HepG2 (cell line): ENCODE results near the gene UGT1A4. TPM values are rescaled to one million over a fixed set of nuclear protein-coding genes. Genes with fewer than 3 reads are reported as not detected.

Experiments used
- ATAC-seq: fragments of 200-7000 bp; cut with Tn5 transposase; 3 replicates; pipeline ENCODE4 v1.9.1; 2020; ENCODE audit warnings: mild to moderate bottlenecking, moderate library complexity
- BruUV-seq: library from RNA; stranded (reverse); fragments of 400-500 nt; replicated peaks from 2 replicates; lab custom pipeline; 2021; lab: Mats Ljungman, UMichigan
- CTCF ChIA-PET: fragments of 300-600 bp; formaldehyde crosslinking; extraction: SDS; loops from one replicate; lab custom pipeline; 2021; ENCODE audit warnings: low total read pairs, inconsistent platforms, low intra/inter-chr PET ratio; lab: Yijun Ruan, JAX
- POLR2A ChIA-PET: fragments of 350-600 bp; sonication (Branson Sonifier 250); formaldehyde crosslinking; loops from one replicate; lab custom pipeline; 2020; ENCODE audit warnings: antibody characterized with exemption, inconsistent platforms; lab: Yijun Ruan, JAX
- DNase-seq: peaks from one replicate; pipeline ENCODE4 v3.0.0-alpha.2; 2015; ENCODE audit warnings: low spot score
- FAIRE-seq: peaks from 3 replicates; lab custom pipeline; 2011; peaks lifted over from hg19 to GRCh38; lab: Jason Lieb, UNC
- H2AFZ ChIP-seq: one replicate; pipeline ENCODE4 v1.6.1; 2011; ENCODE audit warnings: low read length, inconsistent platforms
- H3K27ac ChIP-seq: fragments of 300-600 bp; 3 replicates; pipeline ENCODE4 v1.8.0; 2011; ENCODE audit warnings: mixed run types, mild to moderate bottlenecking, mixed read lengths, low read length, inconsistent platforms; ENCODE audit not compliant: insufficient read depth; ENCODE audit errors: extremely low read length
- H3K27me3 ChIP-seq, 2 experiments: fragments of 200-600 bp in 1 of 2; 2 replicates in 1 of 2; 3 replicates in 1 of 2; pipeline versions ENCODE4 v1.6.0 to v1.8.0; 2011; ENCODE audit warnings: low read length in 2 of 2, mild to moderate bottlenecking in 2 of 2, moderate library complexity in 2 of 2, inconsistent platforms in 1 of 2; ENCODE audit not compliant: insufficient read depth in 2 of 2, control insufficient read depth in 1 of 2
- H3K36me3 ChIP-seq, 2 experiments: fragments of 200-600 bp in 1 of 2; replicated peaks in 1 of 2; 2 replicates in 1 of 2; 3 replicates in 1 of 2; pipeline versions ENCODE4 v1.5.1 to v1.8.0; 2011; ENCODE audit warnings: low read length in 2 of 2, inconsistent platforms in 1 of 2; ENCODE audit not compliant: insufficient read depth in 2 of 2, control insufficient read depth in 1 of 2
- H3K4me1 ChIP-seq: 2 replicates; pipeline ENCODE4 v1.5.1; 2012; ENCODE audit warnings: low read length, inconsistent platforms; ENCODE audit not compliant: insufficient read depth
- H3K4me2 ChIP-seq: 2 replicates; pipeline ENCODE4 v1.6.0; 2011; ENCODE audit warnings: low read depth, low read length, inconsistent platforms
- H3K4me3 ChIP-seq, 3 experiments: fragments of 200-600 bp in 1 of 3; sonication (generic), shearing (Covaris generic) in 1 of 3; replicated peaks in 1 of 3; 2 replicates each; pipeline ENCODE4 v1.5.1; 2011 to 2016; ENCODE audit warnings: low read length in 3 of 3, inconsistent platforms in 2 of 3, low read depth in 2 of 3, mild to moderate bottlenecking in 2 of 3, control low read depth in 1 of 3, mixed read lengths in 1 of 3; ENCODE audit not compliant: insufficient read depth in 1 of 3
- H3K79me2 ChIP-seq: one replicate; pipeline ENCODE4 v1.6.1; 2011; ENCODE audit warnings: low read length, inconsistent platforms; ENCODE audit not compliant: insufficient read depth
- H3K9ac ChIP-seq: 2 replicates; pipeline ENCODE4 v1.6.0; 2011; ENCODE audit warnings: mild to moderate bottlenecking, low read depth, low read length, inconsistent platforms; ENCODE audit not compliant: insufficient read depth
- H3K9me3 ChIP-seq: 2 replicates; pipeline ENCODE4 v1.5.1; 2012; ENCODE audit warnings: mild to moderate bottlenecking, low read length
- H4K20me1 ChIP-seq: 2 replicates; pipeline ENCODE4 v1.6.0; 2011; ENCODE audit warnings: inconsistent platforms, mild to moderate bottlenecking, low read length, moderate library complexity; ENCODE audit not compliant: insufficient read depth
- ERF ChIP-seq: IDR thresholded peaks from 2 replicates; pipeline ENCODE4 v1.6.1; 2018; ENCODE audit warnings: missing biosample characterization, missing genetic modification reagents
- FOXK2 ChIP-seq: fragments of 450-650 bp; IDR thresholded peaks from 2 replicates; pipeline ENCODE4 v1.6.1; 2016
- GZF1 ChIP-seq: sonication (generic); formaldehyde crosslinking; IDR thresholded peaks from 2 replicates; pipeline ENCODE4 v1.5.1; 2020; ENCODE audit warnings: mild to moderate bottlenecking, missing genetic modification reagents
- HHEX ChIP-seq: IDR thresholded peaks from 2 replicates; pipeline ENCODE4 v1.6.1; 2016; ENCODE audit warnings: control low read depth
- MATR3 ChIP-seq: sonication (generic); formaldehyde crosslinking; IDR thresholded peaks from 2 replicates; pipeline ENCODE4 v1.4.0; 2020; ENCODE audit warnings: missing genetic modification reagents
- MED13 ChIP-seq: sonication (generic); formaldehyde crosslinking; IDR thresholded peaks from 2 replicates; pipeline ENCODE4 v1.5.0; 2020; ENCODE audit warnings: missing genetic modification reagents
- NR2F6 ChIP-seq, 2 experiments: IDR thresholded peaks; 2 replicates each; pipeline ENCODE4 v1.6.1; 2016; ENCODE audit warnings: antibody characterized with exemption in 1 of 2, mild to moderate bottlenecking in 1 of 2
- PAWR ChIP-seq: sonication (generic); formaldehyde crosslinking; IDR thresholded peaks from 2 replicates; pipeline ENCODE4 v1.4.0; 2020; ENCODE audit warnings: missing genetic modification reagents, mild to moderate bottlenecking, borderline replicate concordance
- REL ChIP-seq: sonication (generic); formaldehyde crosslinking; conservative IDR thresholded peaks from 2 replicates; pipeline ENCODE4 v1.8.0; 2022; ENCODE audit warnings: mild to moderate bottlenecking, missing genetic modification reagents, moderate library complexity
- RFXAP ChIP-seq: sonication (generic); formaldehyde crosslinking; IDR thresholded peaks from 2 replicates; pipeline ENCODE4 v1.4.0; 2020; ENCODE audit warnings: missing genetic modification reagents, borderline replicate concordance
- SAFB2 ChIP-seq: sonication (generic); formaldehyde crosslinking; IDR thresholded peaks from 2 replicates; pipeline ENCODE4 v1.5.1; 2020; ENCODE audit warnings: missing genetic modification reagents, low read depth, mild to moderate bottlenecking, borderline replicate concordance
- SCMH1 ChIP-seq: sonication (generic); formaldehyde crosslinking; IDR thresholded peaks from 2 replicates; pipeline ENCODE4 v1.9.0; 2021; ENCODE audit warnings: missing genetic modification reagents, mild to moderate bottlenecking, borderline replicate concordance
- SOX5 ChIP-seq: IDR thresholded peaks from 2 replicates; pipeline ENCODE4 v1.6.1; 2016; ENCODE audit warnings: borderline replicate concordance
- ZNF180 ChIP-seq: sonication (generic); formaldehyde crosslinking; IDR thresholded peaks from 2 replicates; pipeline ENCODE4 v1.4.0; 2020; ENCODE audit warnings: low read depth, missing genetic modification reagents, borderline replicate concordance
- ZNF557 ChIP-seq: sonication (generic); formaldehyde crosslinking; IDR thresholded peaks from 2 replicates; pipeline ENCODE4 v1.4.0; 2020; ENCODE audit warnings: missing genetic modification reagents
- ZNF558 ChIP-seq: sonication (generic); formaldehyde crosslinking; IDR thresholded peaks from 2 replicates; pipeline ENCODE4 v1.9.0; 2022; ENCODE audit warnings: mild to moderate bottlenecking, missing genetic modification reagents, borderline replicate concordance
- ZNF713 ChIP-seq: sonication (generic); formaldehyde crosslinking; IDR thresholded peaks from 2 replicates; pipeline ENCODE4 v1.4.0; 2020; ENCODE audit warnings: mild to moderate bottlenecking, missing genetic modification reagents
- WGBS: methylation state at CpG from one replicate; pipeline ENCODE4 v1.1.6; 2017; ENCODE audit warnings: low lambda C conversion rate; 5-methylcytosine and 5-hydroxymethylcytosine counted together
- in situ Hi-C: cut with HindIII; loops from 2 replicates; pipeline ENCODE4 v1.10.0; 2017; ENCODE audit warnings: low pct_unique_long_range_greater_than_20kb; ENCODE audit not compliant: extremely low pct_ligation_motif_present
- intact Hi-C: fragments of 100-400 bp; cut with micrococcal nuclease; formaldehyde crosslinking; loops from one replicate; pipeline ENCODE4 v1.10.0; 2022; ENCODE audit not compliant: unreplicated experiment
- polyA plus RNA-seq, 8 experiments: library from polyadenylated mRNA; depleted of rRNA in 3 of 8; stranded (reverse) in 7 of 8; unstranded in 1 of 8; fragments of >200 nt; fragmentation: Illumina TruSeq in 4 of 8; extraction: Trizol in 4 of 8; gene quantifications; 2 replicates each; pipeline versions ENCODE4 v1.2.1 to v1.2.3, GENCODE V29; 2011 to 2016; ENCODE audit warnings: low read depth in 4 of 8, missing spikeins in 1 of 8, mixed read lengths in 1 of 8; ENCODE audit not compliant: insufficient read depth in 1 of 8
- total RNA-seq, 5 experiments: library from RNA; depleted of rRNA; stranded (reverse); fragments of >200 nt; fragmentation: Illumina TruSeq; extraction: Trizol; gene quantifications; 2 replicates each; pipeline ENCODE4 v1.2.3, GENCODE V29; 2016; ENCODE audit warnings: low read depth in 1 of 5
- TF ChIP-seq, protein P1 (sequence below): sonication (generic); formaldehyde crosslinking; IDR thresholded peaks from 2 replicates; pipeline ENCODE4 v1.4.0; 2020; ENCODE audit warnings: missing genetic modification reagents
- TF ChIP-seq, protein P2 (sequence below): sonication (generic); formaldehyde crosslinking; IDR thresholded peaks from 2 replicates; pipeline ENCODE4 v1.4.0; 2020; ENCODE audit warnings: missing genetic modification reagents, borderline replicate concordance
- TF ChIP-seq, protein P3 (sequence below): sonication (generic); formaldehyde crosslinking; IDR thresholded peaks from 2 replicates; pipeline ENCODE4 v1.8.0; 2022; ENCODE audit warnings: mild to moderate bottlenecking, missing genetic modification reagents, moderate library complexity

Gene UGT1A4
- total and polyA plus RNA-seq, 2 of the 13 experiments (the other 11 are each of a cell fraction or from before 2014, with no cell fraction given) = not detected

DNA sequence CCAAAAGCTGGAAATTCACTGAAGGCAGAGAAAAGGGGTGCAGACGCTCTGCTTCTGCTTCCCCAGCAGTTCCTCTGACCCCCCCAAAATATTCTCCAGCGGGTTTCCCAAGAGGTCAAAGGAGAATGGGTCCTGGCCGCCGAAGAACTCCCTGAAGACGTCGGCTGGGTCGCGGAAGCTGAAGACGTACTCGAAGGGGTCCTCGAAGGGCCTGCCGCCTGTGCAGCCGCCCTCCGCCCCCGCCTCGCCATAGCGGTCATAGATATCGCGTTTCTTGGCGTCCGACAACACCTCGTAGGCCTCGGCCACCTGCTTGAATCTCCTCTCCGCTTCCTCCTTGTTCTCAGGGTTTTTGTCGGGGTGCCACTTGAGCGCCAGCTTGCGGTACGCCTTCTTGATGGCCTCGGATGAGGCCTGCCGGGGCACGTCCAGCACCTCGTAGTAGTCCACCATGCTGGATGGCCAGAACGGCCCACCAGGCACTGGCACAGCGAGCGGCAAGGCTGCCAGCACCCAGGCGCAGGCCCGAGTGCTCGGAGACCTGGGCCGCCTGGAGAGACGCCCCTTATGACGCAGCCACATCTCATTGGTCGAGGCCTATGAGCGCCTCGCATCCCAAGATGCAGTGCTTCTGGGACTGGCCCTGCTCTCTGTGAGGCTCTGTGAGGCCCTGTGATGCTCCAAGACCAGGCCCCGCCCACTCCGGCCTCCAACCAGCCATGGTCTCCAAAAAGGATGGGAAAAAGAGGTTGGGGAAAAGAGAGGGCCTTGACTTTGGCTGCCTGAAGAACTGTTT is 25.1 kb downstream of the UGT1A4 start:
- intact Hi-C loops = no loop called here
- H3K27ac ChIP-seq = no peak overlapping the region
- H4K20me1 ChIP-seq = no peaks in the 10 kb centered on the region
- ATAC-seq (no peak), FAIRE-seq (no peak), DNase-seq (no peak)
- peaks cover 40% of the 10 kb centered on the region for H3K4me1 ChIP-seq
- no peak overlapping the region for H2AFZ ChIP-seq
- TF ChIP-seq ZNF558 (CRISPR knock-in tag) (no peak), SCMH1 (CRISPR knock-in tag) (no peak), FOXK2 (no peak), ZNF713 (CRISPR knock-in tag) (no peak), RFXAP (CRISPR knock-in tag) (no peak), PAWR (CRISPR knock-in tag) (no peak), SAFB2 (no peak), GZF1 (no peak), SOX5 (CRISPR knock-in tag) (no peak), MED13 (CRISPR knock-in tag) (no peak), ERF (CRISPR knock-in tag) (no peak), HHEX (CRISPR knock-in tag) (no peak), ZNF557 (CRISPR knock-in tag) (no peak), ZNF180 (no peak), REL (CRISPR knock-in tag) (no peak), NR2F6 (IDR thresholded peaks at IDR 0.05) (no peak), NR2F6 (CRISPR knock-in tag; IDR thresholded peaks at IDR 0.05) (no peak), MATR3 (no peak)
- TF ChIP-seq, protein P1, sequence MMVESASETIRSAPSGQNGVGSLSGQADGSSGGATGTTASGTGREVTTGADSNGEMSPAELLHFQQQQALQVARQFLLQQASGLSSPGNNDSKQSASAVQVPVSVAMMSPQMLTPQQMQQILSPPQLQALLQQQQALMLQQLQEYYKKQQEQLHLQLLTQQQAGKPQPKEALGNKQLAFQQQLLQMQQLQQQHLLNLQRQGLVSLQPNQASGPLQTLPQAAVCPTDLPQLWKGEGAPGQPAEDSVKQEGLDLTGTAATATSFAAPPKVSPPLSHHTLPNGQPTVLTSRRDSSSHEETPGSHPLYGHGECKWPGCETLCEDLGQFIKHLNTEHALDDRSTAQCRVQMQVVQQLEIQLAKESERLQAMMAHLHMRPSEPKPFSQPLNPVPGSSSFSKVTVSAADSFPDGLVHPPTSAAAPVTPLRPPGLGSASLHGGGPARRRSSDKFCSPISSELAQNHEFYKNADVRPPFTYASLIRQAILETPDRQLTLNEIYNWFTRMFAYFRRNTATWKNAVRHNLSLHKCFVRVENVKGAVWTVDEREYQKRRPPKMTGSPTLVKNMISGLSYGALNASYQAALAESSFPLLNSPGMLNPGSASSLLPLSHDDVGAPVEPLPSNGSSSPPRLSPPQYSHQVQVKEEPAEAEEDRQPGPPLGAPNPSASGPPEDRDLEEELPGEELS = no peak
- TF ChIP-seq, protein P2, sequence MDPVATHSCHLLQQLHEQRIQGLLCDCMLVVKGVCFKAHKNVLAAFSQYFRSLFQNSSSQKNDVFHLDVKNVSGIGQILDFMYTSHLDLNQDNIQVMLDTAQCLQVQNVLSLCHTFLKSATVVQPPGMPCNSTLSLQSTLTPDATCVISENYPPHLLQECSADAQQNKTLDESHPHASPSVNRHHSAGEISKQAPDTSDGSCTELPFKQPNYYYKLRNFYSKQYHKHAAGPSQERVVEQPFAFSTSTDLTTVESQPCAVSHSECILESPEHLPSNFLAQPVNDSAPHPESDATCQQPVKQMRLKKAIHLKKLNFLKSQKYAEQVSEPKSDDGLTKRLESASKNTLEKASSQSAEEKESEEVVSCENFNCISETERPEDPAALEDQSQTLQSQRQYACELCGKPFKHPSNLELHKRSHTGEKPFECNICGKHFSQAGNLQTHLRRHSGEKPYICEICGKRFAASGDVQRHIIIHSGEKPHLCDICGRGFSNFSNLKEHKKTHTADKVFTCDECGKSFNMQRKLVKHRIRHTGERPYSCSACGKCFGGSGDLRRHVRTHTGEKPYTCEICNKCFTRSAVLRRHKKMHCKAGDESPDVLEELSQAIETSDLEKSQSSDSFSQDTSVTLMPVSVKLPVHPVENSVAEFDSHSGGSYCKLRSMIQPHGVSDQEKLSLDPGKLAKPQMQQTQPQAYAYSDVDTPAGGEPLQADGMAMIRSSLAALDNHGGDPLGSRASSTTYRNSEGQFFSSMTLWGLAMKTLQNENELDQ (CRISPR knock-in tag) = no peak
- TF ChIP-seq, protein P3, sequence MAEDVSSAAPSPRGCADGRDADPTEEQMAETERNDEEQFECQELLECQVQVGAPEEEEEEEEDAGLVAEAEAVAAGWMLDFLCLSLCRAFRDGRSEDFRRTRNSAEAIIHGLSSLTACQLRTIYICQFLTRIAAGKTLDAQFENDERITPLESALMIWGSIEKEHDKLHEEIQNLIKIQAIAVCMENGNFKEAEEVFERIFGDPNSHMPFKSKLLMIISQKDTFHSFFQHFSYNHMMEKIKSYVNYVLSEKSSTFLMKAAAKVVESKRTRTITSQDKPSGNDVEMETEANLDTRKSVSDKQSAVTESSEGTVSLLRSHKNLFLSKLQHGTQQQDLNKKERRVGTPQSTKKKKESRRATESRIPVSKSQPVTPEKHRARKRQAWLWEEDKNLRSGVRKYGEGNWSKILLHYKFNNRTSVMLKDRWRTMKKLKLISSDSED (CRISPR knock-in tag) = no peak
- H3K36me3 ChIP-seq = no peaks in the 10 kb centered on the region
- H3K4me3 ChIP-seq = no peak overlapping the region
- WGBS = 94% methylated on average over 45 of the region's 46 CpGs
- peaks cover 1 to 55% of the 10 kb centered on the region in 2 experiments; a peak in 4 of 5 replicates for H3K27me3 ChIP-seq
- ChIA-PET CTCF (no interaction called here), POLR2A (no interaction called here)
- no TSS peak for BruUV-seq
- H3K9me3 ChIP-seq = no peaks in the 10 kb centered on the region
- no peak overlapping the region for H3K9ac ChIP-seq
- in situ Hi-C loops = no loop called here
- no peak overlapping the region for H3K4me2 ChIP-seq
- no peaks in the 10 kb centered on the region for H3K79me2 ChIP-seq
